ENCODE measurements around the gene RELL1.
A peak's percentile ranks its signal among the peaks of the same experiment; 100 is the strongest.

Gene RELL1, protein sequence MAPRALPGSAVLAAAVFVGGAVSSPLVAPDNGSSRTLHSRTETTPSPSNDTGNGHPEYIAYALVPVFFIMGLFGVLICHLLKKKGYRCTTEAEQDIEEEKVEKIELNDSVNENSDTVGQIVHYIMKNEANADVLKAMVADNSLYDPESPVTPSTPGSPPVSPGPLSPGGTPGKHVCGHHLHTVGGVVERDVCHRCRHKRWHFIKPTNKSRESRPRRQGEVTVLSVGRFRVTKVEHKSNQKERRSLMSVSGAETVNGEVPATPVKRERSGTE

DNA sequence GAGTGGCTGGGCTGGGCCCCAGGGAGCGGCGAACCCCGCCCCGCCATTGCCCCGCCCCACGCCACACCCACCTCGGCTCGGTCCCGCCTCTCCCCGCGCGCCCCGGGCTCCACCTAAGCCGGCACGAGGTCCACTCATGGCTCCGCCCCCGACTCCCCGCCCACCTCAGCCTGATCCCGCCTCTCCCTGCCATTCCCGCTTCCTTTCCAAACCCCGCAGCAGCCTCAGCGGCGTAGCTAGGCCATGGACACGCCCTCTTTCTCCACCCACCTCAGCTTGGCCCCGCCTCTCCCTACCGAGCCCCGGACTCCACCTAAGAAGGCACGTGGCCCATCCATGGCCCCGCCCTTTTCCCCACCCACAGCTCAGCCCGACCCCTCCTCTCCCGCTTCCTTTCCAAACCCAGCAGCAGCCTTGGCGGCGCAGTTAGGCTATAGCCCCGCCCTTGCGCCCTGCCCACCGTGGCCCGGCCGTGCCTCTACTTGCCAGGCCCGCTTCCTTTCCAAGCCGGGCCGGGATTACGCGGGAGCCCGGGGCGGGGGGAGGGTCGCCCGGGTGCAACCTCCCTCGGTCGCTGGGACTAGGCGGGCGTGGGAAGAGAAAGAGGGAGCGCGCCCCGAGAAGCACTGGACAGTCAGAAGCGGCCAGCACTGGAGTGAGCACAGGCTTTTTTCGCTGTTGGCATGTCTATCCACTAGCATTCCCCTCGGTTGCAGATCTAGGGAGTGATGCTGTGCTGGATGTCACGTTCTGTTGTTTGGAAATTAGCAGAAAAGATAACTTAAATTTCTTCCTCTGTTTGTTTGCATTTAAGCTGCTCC is at the start of gene RELL1:
TSS of gene RELL1 (minus strand) at position 4 of the 821 bp plus-strand sequence. CDS start 89 bp downstream, outside the sequence.
- DNase-seq: peak; percentile 98

DNA sequence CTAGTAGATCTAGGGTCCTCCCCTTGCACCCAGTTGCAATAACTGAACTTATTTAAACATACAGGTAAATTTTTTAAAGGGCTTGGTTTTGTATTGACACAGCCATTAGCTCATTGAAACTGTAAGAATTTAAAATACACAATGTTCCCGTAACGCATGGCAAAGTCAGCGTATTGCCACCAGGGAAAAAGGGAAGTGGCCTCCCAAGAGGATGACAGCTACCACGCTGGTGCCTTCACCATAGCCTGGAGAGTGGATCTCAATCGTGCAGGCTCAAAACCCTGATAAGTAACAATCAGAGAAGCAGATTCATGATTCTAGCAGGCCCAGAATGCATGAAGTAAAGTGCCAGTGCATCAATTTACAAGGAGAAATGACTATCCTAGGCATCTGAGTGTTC is 49.4 kb upstream of the RELL1 start:
- DNase-seq: peak; percentile 77

DNA sequence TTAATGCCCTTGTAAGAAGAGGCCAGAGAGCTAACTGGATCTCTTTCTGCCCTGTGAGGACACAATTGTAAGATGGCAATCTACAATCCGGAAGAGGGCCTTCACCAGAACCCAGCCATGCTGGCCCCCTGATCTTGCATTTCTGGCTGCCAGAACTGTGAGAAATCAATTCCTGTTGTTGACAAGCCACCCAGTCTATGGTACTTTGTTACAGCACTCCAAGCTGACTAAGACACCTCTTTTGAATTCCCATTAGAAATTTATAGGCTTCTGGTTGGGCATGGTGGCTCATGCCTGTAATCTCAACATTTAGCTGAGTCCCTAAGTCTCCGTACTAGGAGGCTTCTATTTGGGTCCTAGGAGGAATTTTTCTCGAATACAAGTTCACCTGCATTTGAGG is 48.8 kb upstream of the RELL1 start:
- DNase-seq: no peak

DNA sequence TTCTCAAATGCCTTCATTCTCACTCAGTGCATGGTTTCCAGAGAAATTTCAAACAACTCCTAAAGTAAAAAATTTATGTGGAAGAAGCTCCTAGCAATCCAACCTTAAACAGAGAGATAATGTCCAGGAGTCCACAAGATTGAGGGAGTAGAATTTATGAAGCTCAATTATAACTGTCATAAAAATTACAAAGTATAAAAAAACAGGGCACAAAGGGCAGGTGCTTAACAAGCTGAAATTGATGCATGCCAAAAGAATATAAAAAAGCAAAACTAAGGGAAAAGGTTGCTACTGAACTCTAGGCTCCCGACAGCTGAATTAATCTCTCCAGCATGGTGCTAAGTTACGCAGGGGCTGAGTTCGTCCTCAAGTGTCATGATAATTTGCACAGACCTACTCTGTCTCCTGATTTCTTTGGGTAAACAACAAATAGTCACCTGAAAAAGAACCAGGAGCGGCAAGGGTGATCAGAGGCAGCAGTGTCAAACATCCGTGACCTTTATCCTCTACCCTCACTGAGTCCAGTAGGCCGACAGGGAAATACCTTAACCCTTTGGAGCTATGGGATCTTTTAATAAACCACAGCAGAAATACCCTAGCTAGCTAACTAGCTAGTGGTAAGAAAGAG is 47.2 kb upstream of the RELL1 start:
- no peak for DNase-seq

DNA sequence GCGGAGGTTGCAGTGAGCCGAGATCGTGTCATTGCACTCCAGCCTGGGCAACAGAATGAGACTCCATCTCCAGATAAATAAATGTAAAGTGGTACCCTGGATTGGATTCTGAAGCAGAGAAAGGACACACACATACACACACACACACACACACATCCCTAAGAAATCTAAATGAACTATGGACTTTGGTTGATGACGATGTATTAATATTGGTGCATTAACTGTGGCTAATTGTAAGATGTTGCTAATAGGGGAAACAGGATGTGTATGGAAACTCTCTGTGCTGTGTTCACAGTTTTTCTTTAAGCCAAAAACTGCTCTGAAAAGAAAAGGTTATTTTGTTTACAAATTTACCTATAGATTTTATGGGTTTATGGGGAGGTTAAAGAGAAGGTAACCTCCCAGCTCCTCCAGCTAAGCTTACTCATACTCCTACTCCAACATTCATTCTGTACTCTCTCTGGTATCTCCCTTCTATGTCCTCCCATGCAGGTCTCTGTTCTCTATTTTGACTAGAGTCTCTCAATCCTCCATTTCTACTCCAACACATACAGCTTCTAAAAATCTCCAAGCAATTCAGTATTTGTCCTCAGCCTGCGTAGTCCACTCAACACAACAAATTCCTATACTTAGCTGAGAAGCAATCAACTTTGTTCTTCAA is 46.5 kb upstream of the RELL1 start:
- DNase-seq: no peak

DNA sequence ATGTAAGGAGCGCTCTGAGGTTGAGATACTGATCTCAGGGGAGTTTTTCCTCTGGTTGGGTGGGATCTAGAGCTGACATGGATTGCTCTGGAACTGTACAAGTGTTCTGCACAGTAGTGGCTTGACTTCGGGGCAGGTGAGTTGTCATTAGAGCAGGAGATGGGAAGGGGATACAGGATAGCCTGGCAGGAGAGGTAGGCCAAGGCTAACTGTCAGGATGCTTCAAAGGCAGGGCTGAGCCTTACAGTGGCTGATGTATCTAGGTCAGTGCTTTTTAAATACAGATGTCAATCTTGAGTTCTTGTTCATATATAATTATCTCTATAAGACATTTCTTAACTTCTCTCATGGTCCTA is 43.5 kb upstream of the RELL1 start:
- DNase-seq: no peak

DNA sequence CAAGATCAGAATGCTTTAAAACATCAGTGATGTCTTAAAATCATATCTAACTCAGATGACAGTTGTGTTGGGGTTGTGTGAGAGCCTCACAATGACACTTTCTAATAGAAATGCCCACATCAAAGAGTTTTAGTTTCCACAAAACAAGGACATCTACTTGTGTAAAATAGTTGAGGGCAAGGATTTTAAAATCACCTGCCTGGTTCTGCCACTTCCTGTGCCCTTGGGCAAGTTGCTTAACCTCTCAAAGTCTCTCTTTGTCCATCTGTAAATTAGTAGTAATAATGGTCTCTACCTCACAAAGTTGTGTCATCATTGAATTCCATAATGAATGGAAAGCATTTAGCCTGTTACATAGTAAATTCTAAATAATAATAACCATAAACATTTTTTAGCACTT is 41.9 kb upstream of the RELL1 start:
- no peak for DNase-seq

DNA sequence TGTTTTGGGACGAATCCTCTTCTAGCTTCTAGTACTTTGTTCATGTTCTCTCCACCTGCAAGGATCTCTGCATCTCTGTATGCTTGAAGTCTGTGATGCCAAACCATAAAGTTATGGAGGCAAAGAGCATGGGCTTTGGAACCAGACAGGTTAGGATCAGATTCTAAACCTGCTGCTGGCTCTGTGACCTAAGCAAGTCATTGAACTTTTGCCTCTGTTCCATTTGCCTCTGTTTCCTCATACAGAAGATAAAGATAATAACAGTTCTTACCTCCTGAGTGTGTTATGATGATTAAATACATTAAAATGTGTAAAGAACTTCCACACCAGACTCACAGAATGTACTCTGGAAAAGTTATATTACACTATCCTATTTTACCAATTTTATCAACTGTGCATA is 41.5 kb upstream of the RELL1 start:
- DNase-seq: no peak

DNA sequence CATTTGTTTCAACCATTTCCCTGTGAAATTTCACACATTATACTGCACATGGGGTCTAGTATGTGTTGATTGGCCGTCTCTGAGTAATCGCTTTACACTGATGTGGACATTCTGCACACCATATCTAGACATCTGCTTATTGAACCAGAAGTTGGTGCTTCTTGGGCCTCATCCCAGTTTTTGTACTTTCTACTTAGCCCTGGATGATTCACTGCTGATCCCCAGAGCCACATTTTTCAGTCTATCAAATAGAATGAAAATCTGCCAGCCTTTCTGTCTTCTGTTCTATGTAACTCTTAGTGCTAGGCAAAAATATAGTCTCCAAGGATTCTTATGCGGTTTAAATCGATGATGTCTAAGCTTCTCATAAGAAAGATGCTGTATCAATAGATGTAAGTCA is 40.5 kb upstream of the RELL1 start:
- no peak for DNase-seq

DNA sequence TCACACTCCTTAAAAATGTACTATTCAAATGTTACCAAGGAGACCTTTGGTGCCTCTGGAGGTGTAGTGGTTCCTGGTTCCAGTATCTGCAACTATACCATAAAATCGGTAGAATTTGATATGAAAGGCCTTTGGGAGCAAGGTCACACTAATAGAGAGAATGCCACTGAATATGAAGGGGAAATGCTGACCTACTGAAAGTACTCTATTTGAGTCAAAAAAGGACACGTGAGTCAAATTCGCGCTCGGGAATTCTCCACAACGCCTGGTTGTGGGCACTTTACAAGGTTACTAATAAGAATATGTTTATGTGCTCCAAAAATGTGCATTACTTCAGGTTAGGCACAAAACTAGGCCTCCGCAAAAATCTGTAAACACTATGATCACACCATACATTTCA is 39.5 kb upstream of the RELL1 start:
- no peak for DNase-seq

DNA sequence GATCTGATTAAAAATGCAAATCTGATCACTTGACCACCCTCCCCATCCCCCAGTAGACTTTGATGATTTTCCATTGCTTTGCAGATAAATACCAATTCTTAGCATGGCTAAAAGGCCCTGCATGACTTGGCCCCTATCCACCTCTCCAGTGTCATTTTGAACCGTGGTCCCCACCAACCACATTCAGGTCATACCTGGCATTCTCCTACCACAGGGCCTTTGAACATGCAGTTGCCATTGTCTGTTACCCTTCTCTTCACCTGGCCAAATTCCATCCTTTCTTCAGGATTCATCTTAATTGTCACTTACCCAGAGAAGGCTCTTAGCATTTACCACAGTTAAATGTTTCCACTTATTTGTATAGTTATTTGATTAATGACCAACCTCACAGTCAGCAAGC is 36.9 kb upstream of the RELL1 start:
- DNase-seq: no peak

DNA sequence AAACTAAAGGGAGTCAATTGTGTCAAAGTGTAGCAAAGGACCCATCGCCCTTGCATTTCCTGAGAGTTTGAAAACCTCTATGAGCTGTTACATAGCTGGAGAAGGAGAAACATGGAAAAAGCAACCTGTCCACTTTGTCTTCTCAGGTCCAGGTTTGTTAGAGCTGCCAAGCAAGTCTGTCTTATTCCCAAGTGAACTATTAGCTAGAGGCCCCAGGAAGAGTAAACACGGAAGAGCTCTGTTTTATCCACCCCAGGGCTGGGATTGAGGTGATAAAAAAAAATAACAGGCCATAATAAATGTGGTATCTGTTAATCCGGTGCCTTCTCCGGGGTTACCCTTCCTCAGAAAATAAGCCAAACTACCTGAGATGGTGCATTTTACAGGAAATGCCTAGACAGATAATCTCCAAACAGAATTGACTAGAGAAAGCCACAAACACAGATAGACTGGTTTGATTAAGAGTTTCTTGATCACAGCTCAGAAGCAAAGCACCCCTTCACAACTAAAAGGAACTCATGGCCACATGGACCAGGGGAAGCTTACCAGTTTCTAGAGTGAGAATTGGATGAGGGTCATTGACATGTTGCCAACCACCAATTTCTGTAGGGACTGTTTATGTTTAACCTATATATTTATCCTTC is 35.9 kb upstream of the RELL1 start:
- no peak for DNase-seq

DNA sequence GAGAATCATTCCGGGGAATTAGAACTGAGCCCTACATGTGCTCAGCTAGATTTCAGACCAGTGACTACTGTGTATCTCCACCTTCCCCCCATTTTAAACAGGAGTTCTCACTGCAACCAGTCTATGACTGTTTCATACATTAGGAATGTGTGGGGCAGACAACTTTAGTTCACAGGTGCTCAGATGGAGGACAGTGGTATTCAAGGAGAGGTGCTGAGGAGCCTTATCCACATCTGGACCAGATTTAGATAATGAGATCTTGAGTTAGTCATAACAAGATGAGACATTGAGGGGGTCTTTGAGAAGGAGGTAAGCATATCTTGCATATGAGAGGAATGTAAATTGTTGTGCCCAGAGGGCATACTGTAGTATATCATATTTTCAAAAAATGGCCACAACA is 32.8 kb upstream of the RELL1 start:
- DNase-seq: no peak

DNA sequence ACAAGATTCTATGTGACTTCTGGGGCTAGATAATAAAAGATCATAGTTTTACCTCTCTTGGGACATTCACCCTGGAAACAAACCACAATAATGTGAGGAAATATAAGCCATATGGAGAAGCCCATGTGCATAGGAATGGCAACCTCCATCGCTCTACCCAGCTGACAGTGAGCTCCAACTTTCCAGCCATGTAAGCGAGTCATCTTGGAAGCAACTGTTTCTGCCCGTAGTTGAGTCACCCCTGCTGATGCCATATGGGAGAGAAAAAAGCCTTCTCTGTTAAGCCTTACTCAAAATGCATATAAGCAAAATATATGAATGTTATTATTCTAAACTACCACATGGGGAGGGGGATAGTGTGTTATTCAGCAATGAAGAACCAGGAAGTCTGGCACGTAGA is 31.4 kb upstream of the RELL1 start:
- no peak for DNase-seq

DNA sequence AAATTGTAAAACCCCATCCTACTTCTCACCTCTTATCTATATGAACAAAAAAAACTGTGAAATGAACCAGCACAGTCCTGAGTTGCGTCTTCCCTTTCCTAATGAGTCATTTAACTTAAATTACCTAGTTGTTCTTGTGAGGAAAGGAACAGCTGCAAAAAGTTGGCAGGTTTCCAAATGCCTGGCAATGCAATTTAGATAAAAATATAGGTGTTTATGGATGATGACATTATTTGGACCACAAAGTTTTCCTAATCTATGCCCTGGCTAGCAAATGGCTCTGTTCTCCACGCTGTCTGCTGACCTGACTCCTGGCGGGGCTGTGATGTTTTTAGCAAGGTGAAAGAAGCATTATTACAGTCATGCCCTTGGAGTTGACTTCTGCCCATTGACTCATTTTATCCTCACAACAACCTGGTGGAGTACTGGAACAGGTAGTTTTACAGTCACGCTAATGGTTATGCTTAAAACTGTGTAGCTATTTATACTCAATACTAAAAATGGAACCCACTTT is 29.8 kb upstream of the RELL1 start:
- no peak for DNase-seq

DNA sequence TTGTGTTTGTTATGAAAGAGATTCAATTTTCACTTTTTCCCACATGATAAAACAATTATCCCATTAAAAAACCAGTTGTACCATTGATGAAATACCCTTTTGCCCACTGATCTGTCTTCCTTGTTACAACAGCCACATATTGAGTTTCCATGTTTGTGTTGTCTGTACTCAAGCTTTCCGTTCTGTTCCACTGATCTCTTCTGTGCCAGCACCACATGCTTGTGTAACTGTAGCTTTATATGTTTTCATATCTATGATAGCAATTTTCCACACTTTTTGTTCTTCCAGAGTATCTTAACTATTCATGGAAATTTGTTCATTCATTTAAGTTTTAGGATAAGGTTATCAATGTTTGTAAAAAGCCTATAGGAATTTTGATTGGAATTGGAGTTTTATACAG is 24.3 kb upstream of the RELL1 start:
- no peak for DNase-seq

DNA sequence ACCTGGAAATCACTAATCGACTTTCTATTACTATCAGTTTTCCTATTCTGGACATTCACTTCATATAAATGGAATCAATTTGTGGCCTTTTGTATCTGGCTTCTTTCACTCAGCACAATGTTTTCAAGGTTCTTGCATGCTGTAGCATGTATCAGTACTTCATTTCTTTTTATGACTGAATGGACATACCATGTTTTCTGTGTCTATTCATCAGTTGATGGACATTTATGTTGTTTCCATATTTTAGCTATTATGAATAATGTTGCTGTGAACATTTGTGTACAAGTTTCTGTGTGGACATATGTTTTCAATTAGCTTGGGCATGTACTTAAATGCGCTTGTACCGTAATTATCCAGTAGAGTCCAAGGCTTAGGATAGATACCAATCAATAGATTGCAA is 19.9 kb upstream of the RELL1 start:
- DNase-seq: no peak

DNA sequence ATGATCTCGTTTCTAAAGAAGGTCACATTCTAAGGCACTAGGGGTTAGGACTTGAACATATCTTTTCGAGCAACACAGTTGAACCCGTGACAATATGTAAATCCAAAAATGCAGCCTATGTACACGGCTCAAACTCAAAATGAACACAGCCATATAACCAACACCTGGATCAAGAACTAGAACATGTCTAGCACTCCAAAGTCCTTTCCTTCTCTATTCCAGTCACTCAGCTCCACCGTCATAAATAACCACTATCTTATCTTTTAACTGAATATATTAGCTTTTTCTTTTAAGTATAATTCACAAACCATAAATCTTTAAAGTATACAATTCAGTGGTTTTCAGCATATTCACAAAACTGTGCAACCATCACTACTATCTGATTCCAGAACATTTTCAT is 19.4 kb upstream of the RELL1 start:
- DNase-seq: no peak

DNA sequence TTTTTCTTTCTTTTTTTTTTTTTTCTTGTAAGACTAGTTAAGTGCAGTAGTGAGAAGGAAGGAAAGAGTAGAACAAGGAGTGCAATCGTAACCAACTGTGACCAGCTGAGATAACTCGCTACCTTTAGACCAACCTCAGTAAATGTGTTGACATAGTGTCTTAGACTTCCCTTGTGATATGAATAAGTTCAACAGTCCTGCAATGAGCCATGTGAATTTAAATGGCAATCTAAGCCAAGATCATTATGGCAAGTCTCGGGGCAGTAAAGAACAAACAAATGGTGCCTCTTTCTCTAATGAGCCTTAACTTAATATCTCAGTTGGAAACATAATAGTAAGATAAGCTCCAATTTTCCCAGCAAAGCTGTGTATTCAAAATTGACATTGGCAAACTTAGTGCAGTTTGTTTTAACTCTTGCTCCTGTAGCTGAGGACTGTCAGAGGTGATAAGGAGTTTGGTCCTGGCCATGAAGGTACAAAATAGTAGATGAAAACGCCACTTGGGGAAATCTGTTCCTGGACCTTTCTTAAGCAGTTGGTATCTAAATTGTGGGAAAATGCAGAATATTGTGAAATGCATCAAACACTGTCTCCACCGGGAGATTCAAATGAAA is 13.8 kb upstream of the RELL1 start:
- no peak for DNase-seq

DNA sequence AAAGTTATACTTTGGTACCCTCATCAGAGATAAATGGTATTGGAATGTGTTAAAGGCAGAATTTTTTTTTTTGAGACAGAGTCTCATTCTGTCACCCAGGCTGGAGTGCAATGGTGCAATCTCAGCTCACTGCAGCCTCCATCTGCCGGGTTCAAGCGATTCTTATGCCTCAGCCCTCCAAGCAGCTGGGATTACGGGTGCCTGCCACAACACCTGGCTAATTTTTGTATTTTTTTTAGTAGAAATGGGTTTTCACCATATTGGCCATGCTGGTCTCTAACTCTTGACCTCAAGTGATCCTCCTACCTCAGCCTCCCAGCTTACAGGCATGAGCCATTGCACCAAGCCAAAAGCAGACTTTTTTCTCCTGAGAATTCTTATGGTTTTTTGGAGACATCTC is 11.4 kb upstream of the RELL1 start:
- no peak for DNase-seq

DNA sequence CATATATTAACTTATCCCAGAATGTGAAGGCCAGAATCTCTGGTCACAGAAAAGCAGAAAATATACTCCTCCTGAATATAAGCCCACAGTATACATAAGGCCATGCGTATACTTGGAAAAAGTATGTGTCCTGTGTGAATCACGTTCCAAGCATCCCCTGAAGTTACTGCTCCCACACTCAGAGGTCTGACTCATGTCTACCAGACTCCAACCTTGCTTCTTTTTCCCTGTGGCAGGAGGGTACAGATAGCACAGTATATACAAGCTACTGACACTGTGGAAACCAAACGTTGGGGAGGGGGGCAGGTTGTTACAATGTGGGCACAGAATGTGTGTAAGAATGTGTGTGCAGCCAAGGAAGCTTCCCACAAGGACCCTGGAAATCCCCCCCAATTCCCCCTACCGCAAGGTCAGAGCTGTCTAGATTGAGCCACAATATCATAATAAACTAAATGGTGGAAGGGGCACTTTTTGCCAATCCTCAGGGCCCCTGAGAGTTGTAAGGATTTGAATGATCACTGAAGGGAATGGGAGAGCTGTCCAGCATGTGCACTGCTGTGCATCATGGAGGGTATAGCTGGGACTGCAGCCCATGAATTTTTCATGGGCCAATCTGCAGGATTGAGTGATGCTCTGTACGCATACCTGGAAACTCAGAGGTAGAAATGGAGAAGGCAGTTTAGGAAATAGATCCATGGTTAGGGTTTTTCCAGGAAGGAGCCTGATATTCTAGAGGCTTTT is 7.4 kb upstream of the RELL1 start:
- DNase-seq: no peak

DNA sequence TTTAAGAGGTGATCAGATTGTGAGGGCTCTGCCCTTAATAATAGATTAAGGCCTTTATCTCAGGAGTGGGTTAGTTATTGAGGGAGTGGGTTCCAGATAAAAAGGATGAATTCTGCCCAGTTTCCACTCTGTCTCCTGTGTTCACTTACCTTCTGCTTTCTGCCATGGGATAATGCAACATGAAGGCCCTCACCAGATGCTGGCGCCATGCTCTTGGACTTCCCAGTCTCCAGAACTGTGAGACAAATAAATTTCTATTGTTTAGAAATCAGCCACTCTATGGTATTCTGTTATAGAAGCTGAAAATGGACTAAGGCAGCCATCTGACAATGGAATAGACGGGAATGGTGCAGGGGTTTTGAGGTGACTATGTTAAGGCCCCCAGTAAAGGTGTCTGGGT is 6.9 kb upstream of the RELL1 start:
- DNase-seq: no peak
